ENCODE measurements around the gene CUZD1. TPM values are rescaled to one million over a fixed set of nuclear protein-coding genes. Genes with fewer than 3 reads are reported as not detected.

Gene CUZD1
- total and polyA plus RNA-seq, 9 of the 15 experiments (the other 6 are each of a cell fraction or from before 2014, with no cell fraction given) = 0.51 to 1.7 (median 1.1) TPM

- intact Hi-C loops (cut with micrococcal nuclease) (no loop called here), in situ Hi-C loops (cut with MboI) (no loop called here)
- Histone ChIP-seq H2AFZ (ENCODE audit: low read depth, low read length) (no peak overlapping the region), H3K4me1 (replicated peaks in 1 of 2; ENCODE audit: control insufficient read depth in 2 of 2, insufficient read depth in 2 of 2, low read length in 2 of 2) (no peaks in the 10 kb centered on the region; a peak in 1 of 5 replicates), H3K27me3 (ENCODE audit: control insufficient read depth in 2 of 2, insufficient read depth in 2 of 2, low read length in 2 of 2) (no peaks in the 10 kb centered on the region), H3K9me3 (replicated peaks; ENCODE audit: control insufficient read depth, insufficient read depth, low read depth, low read length) (no peaks in the 10 kb centered on the region), H3K27ac (ENCODE audit: extremely low read depth, low read depth, low read length) (no peak overlapping the region), H3K4me3 (no peak overlapping the region), H3K79me2 (ENCODE audit: control insufficient read depth, insufficient read depth, low read length) (peaks cover 13% of the 10 kb centered on the region), H4K20me1 (replicated peaks; ENCODE audit: control insufficient read depth, insufficient read depth, low read length) (peaks cover 4% of the 10 kb centered on the region; the same call in 1 of the 2 replicates), H3K36me3 (ENCODE audit: control insufficient read depth, insufficient read depth, low read length) (peaks cover 43% of the 10 kb centered on the region; the same call in 2 of the 3 replicates), H3K4me2 (ENCODE audit: insufficient read depth, low read length) (no peak overlapping the region), H3K9me1 (ENCODE audit: control insufficient read depth, insufficient read depth, low read length) (no peaks in the 10 kb centered on the region), H3K9ac (ENCODE audit: insufficient read depth in 1 of 2, low read depth in 2 of 2, low read length in 2 of 2) (no peak overlapping the region)
- ATAC-seq (no peak), FAIRE-seq (no peak), DNase-seq (ENCODE audit: extremely low read depth in 1 of 4, low spot score in 3 of 4) (no peak)
- ChIA-PET CTCF (ENCODE audit: low intra/inter-chr PET ratio) (no interaction called here), POLR2A (no interaction called here)
- 50% methylated on average over 1 of the region's 1 CpG for WGBS (ENCODE audit: insufficient coverage, low coverage, missing lambda C conversion rate)
- TF ChIP-seq ZNF143 (CRISPR knock-in tag; IDR thresholded peaks at IDR 0.05) = no peak
- no peak for TF ChIP-seq MAX (CRISPR knock-in tag; IDR thresholded peaks at IDR 0.05)
- no peak for TF ChIP-seq POLR3G (IDR thresholded peaks at IDR 0.05; ENCODE audit: extremely low read depth, insufficient read length, insufficient replicate concordance)
- no peak for TF ChIP-seq E2F3 (CRISPR knock-in tag; IDR thresholded peaks at IDR 0.05)
- no peak for TF ChIP-seq BRCA1 (IDR thresholded peaks at IDR 0.05)
- no peak for TF ChIP-seq BRCA1 (CRISPR knock-in tag; IDR thresholded peaks at IDR 0.05)
- no peak for TF ChIP-seq MTA1 (IDR thresholded peaks at IDR 0.05; ENCODE audit: borderline replicate concordance)
- no peak for TF ChIP-seq PTBP1 (IDR thresholded peaks at IDR 0.05; ENCODE audit: low read depth, low read length)
- TF ChIP-seq MAFF (IDR thresholded peaks at IDR 0.05; ENCODE audit: low read length) = peak; percentile 36
- no peak for TF ChIP-seq TEAD2 (tag; IDR thresholded peaks at IDR 0.05)
- TF ChIP-seq C11orf30 (IDR thresholded peaks at IDR 0.05; ENCODE audit: low read depth) = peak; percentile 63; the same call in 1 of the 2 replicates
- no peak for TF ChIP-seq SRF (CRISPR knock-in tag; IDR thresholded peaks at IDR 0.05)
- TF ChIP-seq ERF (CRISPR knock-in tag; IDR thresholded peaks at IDR 0.05) = no peak
- TF ChIP-seq HOXB6 (CRISPR knock-in tag; IDR thresholded peaks at IDR 0.05; ENCODE audit: borderline replicate concordance) = no peak
- TF ChIP-seq SUPT5H (IDR thresholded peaks at IDR 0.05) = no peak
- peak; percentile 35; the same call in 1 of the 2 replicates for TF ChIP-seq MAFK (IDR thresholded peaks at IDR 0.05; ENCODE audit: low read length)
- peak; percentile 44; the same call in 1 of the 2 replicates for TF ChIP-seq ZNF316 (IDR thresholded peaks at IDR 0.05)
- peak; percentile 46; the same call in 1 of the 2 replicates for TF ChIP-seq MAFG (tag; conservative IDR thresholded peaks at IDR 0.05)
- TF ChIP-seq CGGBP1 (CRISPR knock-in tag; IDR thresholded peaks at IDR 0.05) = no peak
- TF ChIP-seq ARID3B (CRISPR knock-in tag; IDR thresholded peaks at IDR 0.05; ENCODE audit: borderline replicate concordance) = no peak
- TF ChIP-seq FOSL1 (tag; conservative IDR thresholded peaks at IDR 0.05) = no peak
- BruUV-seq (replicated peaks) = no TSS peak
Measured at GRCh38 chr10:122853665-122854313, 8.1 kb upstream of the CUZD1 start.
